HG02840 (cell line): ENCODE measurements around the gene OR6B1.
"Not testable (repeated sequence)": the region's sequence is repeated elsewhere in the genome, so short reads cannot be mapped to it uniquely, and the experiment has no call there.

Experiments
- ATAC-seq: cut with Tn5 transposase; IDR thresholded peaks from one replicate; pipeline ENCODE4 v1.9.1; 2021; ENCODE audit warnings: mild to moderate bottlenecking, moderate library complexity, moderate number of reproducible peaks; ENCODE audit not compliant: unreplicated experiment, low FRiP score

Gene OR6B1

DNA sequence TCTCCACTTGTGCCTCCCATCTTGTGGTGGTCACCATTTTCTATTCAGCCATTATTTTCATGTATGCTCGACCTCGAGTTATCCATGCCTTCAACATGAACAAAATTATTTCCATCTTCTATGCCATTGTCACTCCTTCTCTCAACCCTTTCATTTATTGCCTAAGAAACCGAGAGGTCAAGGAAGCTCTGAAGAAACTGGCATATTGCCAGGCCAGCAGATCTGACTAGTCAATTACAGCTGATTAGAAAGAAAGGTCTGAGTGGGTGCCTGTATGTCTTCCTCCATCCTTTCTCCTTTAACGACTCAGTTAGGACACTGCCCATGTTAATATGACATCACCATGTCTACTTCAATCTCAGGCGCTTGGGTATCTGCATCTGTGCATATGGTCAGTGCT lies 4.6 kb downstream of the OR6B1 start:
- no peak for ATAC-seq

DNA sequence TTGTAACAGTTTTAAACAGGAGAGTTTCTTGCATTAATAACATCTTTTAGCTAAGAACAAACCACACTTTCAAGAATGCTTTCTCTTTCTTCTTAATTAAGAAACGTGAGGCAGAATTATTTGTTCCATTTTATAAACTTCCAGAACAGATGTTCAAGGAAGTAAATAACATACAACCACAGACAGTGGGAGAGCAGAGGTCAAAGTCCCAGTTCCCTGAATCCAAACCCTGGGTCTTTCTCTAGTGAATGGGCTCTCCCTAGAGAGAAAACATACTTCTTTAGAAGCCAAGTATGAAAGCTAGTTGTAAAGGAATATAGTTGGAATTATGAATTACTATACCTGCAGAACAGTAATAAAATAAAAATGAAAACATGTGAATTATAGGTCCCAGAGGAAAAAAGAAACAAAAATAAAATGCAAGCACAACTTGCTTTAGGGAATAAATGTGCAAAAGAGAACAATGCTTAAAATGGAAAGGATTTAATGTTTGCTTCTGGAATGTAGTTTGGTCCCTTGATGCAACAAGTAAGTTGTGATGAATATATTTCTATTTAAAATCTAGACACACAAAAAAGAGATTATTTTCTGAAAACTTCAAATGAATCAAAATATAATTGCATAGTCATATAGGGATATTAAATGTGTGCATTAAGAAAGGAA lies 6.0 kb downstream of the OR6B1 start:
- ATAC-seq = no peak

DNA sequence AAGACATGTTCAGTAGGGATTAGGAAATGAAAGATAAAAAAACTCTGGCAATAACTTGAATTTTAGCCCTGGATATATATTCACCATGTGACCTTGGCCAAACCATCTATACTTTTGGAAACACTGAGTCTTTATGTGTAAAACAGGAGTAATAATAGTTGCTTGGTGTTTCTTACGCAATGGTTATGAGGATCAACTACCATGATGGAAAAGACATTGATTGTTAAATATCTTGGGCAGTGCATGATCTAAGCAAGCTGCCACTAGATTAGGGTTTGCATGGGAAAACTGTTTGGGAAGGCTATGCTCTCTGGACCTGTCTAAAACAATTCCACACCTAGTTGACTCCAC lies 6.5 kb downstream of the OR6B1 start:
- no peak for ATAC-seq

GRCh38 chr7:144009361-144009760 lies 9.2 kb downstream of the OR6B1 start:
- ATAC-seq = no peak

GRCh38 chr7:144010061-144010460 lies 9.9 kb downstream of the OR6B1 start:
- ATAC-seq = not testable (repeated sequence)

- ATAC-seq = not testable (repeated sequence)
Measured at GRCh38 chr7:144010821-144011220, 10.7 kb downstream of the OR6B1 start.

GRCh38 chr7:144011458-144012230 lies 11.5 kb downstream of the OR6B1 start:
- no peak for ATAC-seq

DNA sequence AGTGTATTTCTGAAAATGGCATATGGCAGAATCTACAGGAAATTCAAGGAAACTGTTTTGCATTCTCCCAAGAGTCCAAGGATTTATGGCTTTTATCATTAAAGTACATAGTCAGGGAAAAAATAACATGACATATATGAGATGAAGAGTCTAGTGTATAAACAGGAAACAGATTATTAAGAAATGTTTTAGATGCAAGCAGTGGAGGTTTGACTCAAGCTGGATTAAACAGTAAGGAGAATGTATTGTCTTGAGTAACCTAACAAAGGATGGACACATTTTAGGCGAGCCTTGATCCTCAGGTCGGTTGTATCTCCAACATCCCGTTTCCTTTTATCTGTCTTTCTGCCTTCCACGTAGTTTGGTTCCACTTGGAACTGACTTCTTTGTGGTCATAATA lies 17.9 kb downstream of the OR6B1 start:
- no peak for ATAC-seq

DNA sequence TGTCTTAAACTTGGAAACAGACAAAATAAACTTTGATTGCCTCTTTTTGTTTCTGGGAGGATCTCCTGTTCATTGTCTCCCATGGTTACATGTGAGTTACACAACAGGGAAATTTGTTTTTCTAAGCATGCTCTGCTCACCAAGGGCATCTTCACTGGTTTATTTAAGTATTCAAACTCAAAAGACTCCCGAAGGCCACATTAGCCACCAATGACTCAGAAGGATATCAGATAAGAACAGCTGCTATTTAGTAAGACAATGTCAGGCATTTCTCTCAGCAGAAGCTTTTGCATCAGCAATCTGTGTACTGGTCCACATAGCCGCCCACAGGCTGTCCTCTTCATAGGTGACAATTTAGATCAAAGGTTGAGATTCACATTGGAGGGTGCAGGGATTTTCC lies 19.3 kb downstream of the OR6B1 start:
- ATAC-seq = no peak

- no peak for ATAC-seq
Measured at GRCh38 chr7:144020340-144020739, 20.2 kb downstream of the OR6B1 start.

DNA sequence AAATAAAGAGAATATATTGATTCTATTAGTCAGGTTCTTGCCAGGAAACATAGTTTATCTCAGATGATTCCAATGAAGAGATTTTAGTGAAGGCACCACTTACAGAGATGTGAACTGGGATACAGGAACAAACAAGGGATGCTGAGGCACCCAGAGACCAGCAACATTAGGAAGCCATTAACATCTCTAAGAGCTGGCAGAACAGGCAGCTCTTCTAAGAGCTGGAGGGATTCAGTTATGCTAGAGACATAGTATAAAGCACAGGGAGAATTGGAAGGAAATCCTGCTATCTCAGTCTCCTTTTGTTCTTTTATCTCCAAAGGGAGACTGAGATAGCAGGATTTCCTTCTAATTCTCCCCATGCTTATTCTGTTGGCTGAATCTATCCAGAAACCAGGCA lies 22.0 kb downstream of the OR6B1 start:
- ATAC-seq = no peak

DNA sequence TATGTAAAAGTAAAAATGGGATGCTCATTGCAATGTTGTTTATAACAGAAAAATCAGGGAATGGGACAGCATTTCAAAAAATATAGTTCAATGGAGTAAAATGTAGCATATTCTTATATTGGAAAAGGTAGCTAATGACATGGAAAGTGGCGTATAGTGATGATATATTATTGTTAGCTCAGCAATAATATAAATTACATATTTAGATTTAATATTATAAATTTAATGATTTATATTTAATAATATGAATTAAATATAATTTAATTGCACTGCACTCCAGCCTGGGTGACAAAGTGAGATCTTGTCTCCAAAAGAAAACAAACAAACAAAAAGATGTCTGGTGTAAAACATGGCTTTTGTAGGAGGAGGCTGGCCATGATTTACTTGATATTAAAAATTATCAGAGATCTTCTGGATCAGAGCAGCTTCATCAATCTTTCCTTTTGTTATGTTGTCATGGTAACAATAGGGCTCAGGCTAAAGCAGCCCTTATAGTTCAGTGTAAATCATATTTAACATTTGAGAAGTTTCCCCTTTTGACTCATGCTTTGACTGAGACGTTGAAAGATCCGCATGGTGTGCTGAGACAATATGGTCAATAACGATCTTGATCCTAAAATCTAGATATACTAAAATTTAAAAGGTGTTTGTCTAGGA lies 23.2 kb downstream of the OR6B1 start:
- no peak for ATAC-seq

- no peak for ATAC-seq
Measured at GRCh38 chr7:144024213-144024612, 24.1 kb downstream of the OR6B1 start.

DNA sequence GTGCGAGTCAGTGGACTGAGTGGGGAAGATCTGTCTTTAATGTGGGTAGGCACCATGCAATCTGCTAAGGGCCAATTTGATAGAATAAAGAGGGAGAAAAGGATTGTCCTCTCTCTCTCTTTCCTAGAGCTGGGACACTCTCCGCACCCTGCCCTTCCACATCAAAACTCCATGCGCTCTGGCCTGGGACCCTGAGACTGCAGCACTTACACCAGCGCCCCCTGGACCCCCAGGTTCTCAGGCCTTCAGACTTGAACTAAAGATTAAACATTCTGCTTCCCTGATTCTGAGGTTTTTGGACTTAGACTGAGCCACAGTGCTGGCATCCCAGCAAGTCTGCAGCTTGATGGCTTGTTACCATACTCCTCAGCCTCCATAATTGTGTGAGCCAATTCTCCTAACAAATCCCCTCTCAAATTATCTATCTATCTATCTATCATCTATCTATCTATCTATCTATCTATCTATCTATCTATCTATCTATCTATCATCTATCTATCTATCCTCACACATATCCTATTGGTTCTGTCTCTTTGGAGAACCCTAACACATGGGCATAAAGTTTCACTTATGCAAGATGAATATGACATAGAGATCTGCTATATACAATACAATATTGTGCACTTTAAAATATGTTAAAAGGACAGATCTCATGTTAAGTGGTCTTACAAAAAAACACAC lies 26.2 kb downstream of the OR6B1 start:
- no peak for ATAC-seq

- no peak for ATAC-seq
Measured at GRCh38 chr7:144027070-144027469, 26.9 kb downstream of the OR6B1 start.

- no peak for ATAC-seq
Measured at GRCh38 chr7:144027974-144028373, 27.9 kb downstream of the OR6B1 start.

GRCh38 chr7:144028547-144028946 lies 28.4 kb downstream of the OR6B1 start:
- ATAC-seq = no peak

DNA sequence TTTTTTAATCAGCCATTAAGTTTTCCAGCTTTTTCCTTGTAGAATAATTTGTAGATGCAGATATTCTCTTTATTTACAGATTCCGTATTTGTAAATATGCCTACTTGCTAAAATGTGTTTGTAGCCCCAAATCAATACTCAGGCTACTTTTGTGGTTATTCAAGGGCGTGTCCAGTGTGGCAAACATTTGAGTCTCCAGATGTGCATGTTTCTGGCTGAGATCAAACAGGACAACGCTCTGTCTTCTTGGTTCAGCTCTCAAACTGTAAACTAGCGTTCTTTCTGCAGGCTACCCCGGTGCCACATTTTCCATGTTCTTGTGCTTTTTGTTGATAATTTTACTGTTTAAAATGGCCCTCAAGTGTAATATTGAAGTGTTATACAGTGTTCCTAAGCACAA lies 32.4 kb downstream of the OR6B1 start:
- ATAC-seq = no peak

DNA sequence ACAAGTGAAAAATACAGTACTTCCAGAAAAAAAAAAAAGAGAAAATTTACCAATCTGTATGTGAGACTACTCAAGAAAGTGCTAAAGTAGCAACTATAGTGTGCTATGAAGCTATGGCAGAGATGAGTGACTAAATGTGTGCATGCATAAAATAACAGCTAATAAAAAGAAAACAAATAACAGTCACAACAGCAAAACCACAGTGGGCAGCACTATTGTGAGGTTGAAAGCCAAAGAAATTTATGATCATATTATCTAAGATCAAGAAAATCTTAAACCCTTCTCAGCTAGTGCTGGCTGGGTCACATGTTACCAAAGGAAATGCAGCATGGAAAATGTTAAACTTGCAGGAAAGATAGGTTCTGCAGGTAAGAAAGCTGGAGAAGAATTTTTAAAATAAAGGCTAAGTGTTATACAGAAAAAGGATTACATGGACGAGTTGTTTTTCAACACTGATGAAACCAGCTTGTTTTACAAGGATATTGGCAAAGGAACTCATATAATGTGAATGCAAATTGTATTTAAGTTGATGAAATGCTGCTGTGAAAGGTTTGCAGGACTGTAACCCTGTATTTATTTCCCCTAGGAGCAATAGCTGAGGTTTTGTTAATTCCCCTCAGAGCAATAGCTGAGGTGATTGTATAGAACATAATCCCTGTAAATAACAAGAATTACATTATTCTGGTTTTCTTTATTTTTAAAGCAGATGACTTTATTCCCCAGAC lies 33.0 kb downstream of the OR6B1 start:
- no peak for ATAC-seq

GRCh38 chr7:144035385-144035784 lies 35.3 kb downstream of the OR6B1 start:
- no peak for ATAC-seq
